Loucy (cell line): ENCODE data around the gene KAT14.

ENCODE experiments used
- H2AFZ ChIP-seq: fragments of 200-600 bp; sonication (generic); 2 replicates; pipeline ENCODE4 v1.6.0; 2016; ENCODE audit warnings: antibody characterized with exemption, mild to moderate bottlenecking, low read length, moderate library complexity
- H3F3A ChIP-seq: fragments of 200-600 bp; 2 replicates; pipeline ENCODE4 v1.6.0; 2016; ENCODE audit warnings: antibody characterized with exemption, low read depth, mild to moderate bottlenecking
- H3K27me3 ChIP-seq: fragments of 200-600 bp; sonication (generic); 2 replicates; pipeline ENCODE4 v1.6.1; 2014; ENCODE audit warnings: low read length, mild to moderate bottlenecking; ENCODE audit not compliant: insufficient read depth, poor library complexity, severe bottlenecking
- H3K36me3 ChIP-seq: fragments of 200-600 bp; sonication (generic); 2 replicates; pipeline ENCODE4 v1.6.1; 2016; ENCODE audit warnings: low read length; ENCODE audit not compliant: insufficient read depth
- H3K4me1 ChIP-seq: fragments of 200-600 bp; sonication (generic); 2 replicates; pipeline ENCODE4 v1.5.1; 2014; ENCODE audit warnings: low read length, mild to moderate bottlenecking; ENCODE audit not compliant: insufficient read depth, poor library complexity, severe bottlenecking
- H3K4me2 ChIP-seq: fragments of 200-600 bp; sonication (generic); 2 replicates; pipeline ENCODE4 v1.6.0; 2014; ENCODE audit warnings: antibody characterized with exemption, low read length, low read depth, mild to moderate bottlenecking; ENCODE audit not compliant: poor library complexity, severe bottlenecking
- H3K4me3 ChIP-seq: fragments of 200-600 bp; sonication (generic); 2 replicates; pipeline ENCODE4 v1.5.1; 2014; ENCODE audit warnings: low read length, mild to moderate bottlenecking, mixed read lengths; ENCODE audit not compliant: poor library complexity, severe bottlenecking
- H3K79me2 ChIP-seq: fragments of 200-600 bp; sonication (generic); 2 replicates; pipeline ENCODE4 v1.6.1; 2014; ENCODE audit warnings: low read length; ENCODE audit not compliant: insufficient read depth
- H3K9ac ChIP-seq: fragments of 200-600 bp; sonication (generic); 2 replicates; pipeline ENCODE4 v1.6.0; 2014; ENCODE audit warnings: mild to moderate bottlenecking, low read depth, low read length, moderate library complexity; ENCODE audit not compliant: poor library complexity, severe bottlenecking
- H3K9me2 ChIP-seq: fragments of 200-600 bp; sonication (generic); replicated peaks from 2 replicates; pipeline ENCODE4 v1.6.1; 2016; ENCODE audit warnings: low read depth, low read length, mixed read lengths
- H3K9me3 ChIP-seq: fragments of 200-600 bp; sonication (generic); 2 replicates; pipeline ENCODE4 v1.6.1; 2014; ENCODE audit warnings: mild to moderate bottlenecking, antibody characterized with exemption, low read length, low read depth; ENCODE audit not compliant: insufficient read depth
- H4K20me1 ChIP-seq: fragments of 200-600 bp; sonication (generic); 2 replicates; pipeline ENCODE4 v1.6.0; 2014; ENCODE audit warnings: antibody characterized with exemption, low read length, mild to moderate bottlenecking; ENCODE audit not compliant: insufficient read depth, poor library complexity, severe bottlenecking
- EZH2phosphoT487 ChIP-seq: fragments of 200-600 bp; IDR thresholded peaks from 2 replicates; pipeline ENCODE4 v1.6.1; 2018; ENCODE audit warnings: antibody characterized with exemption, mild to moderate bottlenecking, moderate library complexity, borderline replicate concordance
- TF ChIP-seq, protein P1 (sequence below): fragments of 200-600 bp; sonication (generic); conservative IDR thresholded peaks from 2 replicates; pipeline ENCODE4 v1.5.1; 2014; ENCODE audit warnings: mild to moderate bottlenecking, antibody characterized with exemption, low read length

KAT14 gene

GRCh38 chr20:18139832-18140231 is 2.2 kb downstream of the KAT14 start:
- Histone ChIP-seq H2AFZ (no peak overlapping the region), H3K9me3 (no peaks in the 10 kb centered on the region), H3K36me3 (peaks cover 8% of the 10 kb centered on the region; the same call in 1 of the 2 replicates), H3K79me2 (peaks cover 32% of the 10 kb centered on the region), H4K20me1 (peaks cover 6% of the 10 kb centered on the region), H3K9ac (peak overlapping the region; percentile 98), H3K27me3 (peaks cover 4% of the 10 kb centered on the region), H3K4me1 (peaks cover 20% of the 10 kb centered on the region), H3K4me2 (peak overlapping the region; percentile 83), H3K4me3 (peak overlapping the region; percentile 91), H3F3A (no peaks in the 10 kb centered on the region), H3K9me2 (no peaks in the 10 kb centered on the region)
- no peak for TF ChIP-seq EZH2phosphoT487

DNA sequence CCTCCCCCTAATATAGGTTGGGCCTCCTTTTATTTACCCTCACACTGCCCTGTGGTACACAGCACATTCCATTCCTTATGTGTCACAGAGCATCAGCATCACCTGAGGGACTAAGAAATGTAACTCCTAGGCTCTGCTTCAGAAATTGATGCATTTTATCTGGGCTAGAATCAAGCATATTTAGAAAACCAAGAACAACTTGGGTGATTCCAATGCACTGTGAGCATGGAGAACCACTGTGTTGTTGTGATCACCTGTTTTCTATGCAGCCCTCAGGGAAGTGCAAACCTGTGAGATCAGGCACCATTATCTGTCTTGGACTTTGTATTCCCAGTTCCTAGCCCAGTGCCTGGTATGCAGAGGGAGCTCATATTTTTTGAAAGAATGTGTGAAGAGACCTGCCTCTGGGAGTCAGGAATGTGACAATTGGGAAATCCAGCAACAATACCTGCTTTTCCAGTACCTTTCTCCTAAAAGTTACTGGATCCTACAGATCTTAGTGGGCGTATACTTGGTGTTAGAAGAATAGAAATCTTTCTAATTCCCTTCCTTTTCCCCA is 7.0 kb downstream of the KAT14 start:
- Histone ChIP-seq H4K20me1 (peaks cover 3% of the 10 kb centered on the region), H3K9me2 (no peaks in the 10 kb centered on the region), H3K9me3 (no peaks in the 10 kb centered on the region), H3F3A (no peaks in the 10 kb centered on the region), H3K9ac (no peak overlapping the region), H3K79me2 (peaks cover 15% of the 10 kb centered on the region), H3K4me3 (no peak overlapping the region), H3K36me3 (peaks cover 8% of the 10 kb centered on the region; the same call in 1 of the 2 replicates), H2AFZ (no peak overlapping the region), H3K27me3 (no peaks in the 10 kb centered on the region), H3K4me1 (peaks cover 4% of the 10 kb centered on the region), H3K4me2 (no peak overlapping the region)
- TF ChIP-seq, protein P1, sequence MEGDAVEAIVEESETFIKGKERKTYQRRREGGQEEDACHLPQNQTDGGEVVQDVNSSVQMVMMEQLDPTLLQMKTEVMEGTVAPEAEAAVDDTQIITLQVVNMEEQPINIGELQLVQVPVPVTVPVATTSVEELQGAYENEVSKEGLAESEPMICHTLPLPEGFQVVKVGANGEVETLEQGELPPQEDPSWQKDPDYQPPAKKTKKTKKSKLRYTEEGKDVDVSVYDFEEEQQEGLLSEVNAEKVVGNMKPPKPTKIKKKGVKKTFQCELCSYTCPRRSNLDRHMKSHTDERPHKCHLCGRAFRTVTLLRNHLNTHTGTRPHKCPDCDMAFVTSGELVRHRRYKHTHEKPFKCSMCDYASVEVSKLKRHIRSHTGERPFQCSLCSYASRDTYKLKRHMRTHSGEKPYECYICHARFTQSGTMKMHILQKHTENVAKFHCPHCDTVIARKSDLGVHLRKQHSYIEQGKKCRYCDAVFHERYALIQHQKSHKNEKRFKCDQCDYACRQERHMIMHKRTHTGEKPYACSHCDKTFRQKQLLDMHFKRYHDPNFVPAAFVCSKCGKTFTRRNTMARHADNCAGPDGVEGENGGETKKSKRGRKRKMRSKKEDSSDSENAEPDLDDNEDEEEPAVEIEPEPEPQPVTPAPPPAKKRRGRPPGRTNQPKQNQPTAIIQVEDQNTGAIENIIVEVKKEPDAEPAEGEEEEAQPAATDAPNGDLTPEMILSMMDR = no peak
- TF ChIP-seq EZH2phosphoT487 = no peak

DNA sequence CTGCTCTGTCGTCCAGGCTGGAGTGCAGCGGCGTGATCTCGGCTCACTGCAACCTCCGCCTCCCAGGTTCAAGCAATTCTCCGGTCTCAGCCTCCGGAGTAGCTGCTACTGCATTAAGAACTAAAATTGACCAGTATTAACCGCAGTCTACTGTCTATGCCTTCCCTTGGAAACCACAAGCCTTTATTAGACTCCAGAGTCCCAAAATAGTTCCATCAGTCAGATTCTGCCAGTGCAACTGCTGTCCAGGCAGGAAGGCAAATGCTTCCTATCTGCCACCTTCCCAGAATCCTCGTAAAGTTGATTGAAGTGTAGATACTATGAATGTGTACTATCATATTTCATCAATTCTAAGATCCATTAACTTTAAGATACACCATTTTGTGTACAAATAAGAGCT is 16.7 kb downstream of the KAT14 start:
- H3K4me2 ChIP-seq = no peak overlapping the region
- H3K4me1 ChIP-seq = no peaks in the 10 kb centered on the region
- H2AFZ ChIP-seq = no peak overlapping the region
- no peaks in the 10 kb centered on the region for H3K36me3 ChIP-seq
- no peaks in the 10 kb centered on the region for H3K27me3 ChIP-seq
- no peaks in the 10 kb centered on the region for H3F3A ChIP-seq
- no peak overlapping the region for H3K4me3 ChIP-seq
- no peaks in the 10 kb centered on the region for H3K9me2 ChIP-seq
- no peak for TF ChIP-seq EZH2phosphoT487
- TF ChIP-seq, protein P1 = no peak
- H3K79me2 ChIP-seq = no peaks in the 10 kb centered on the region
- H4K20me1 ChIP-seq = no peaks in the 10 kb centered on the region
- no peaks in the 10 kb centered on the region for H3K9me3 ChIP-seq
- H3K9ac ChIP-seq = no peak overlapping the region

- Histone ChIP-seq H4K20me1 (no peaks in the 10 kb centered on the region), H3K9ac (no peak overlapping the region), H3K4me2 (no peak overlapping the region), H3K9me3 (no peaks in the 10 kb centered on the region), H3K36me3 (no peaks in the 10 kb centered on the region), H3K9me2 (no peaks in the 10 kb centered on the region), H3K27me3 (no peaks in the 10 kb centered on the region), H3K4me3 (no peak overlapping the region), H2AFZ (no peak overlapping the region), H3K79me2 (no peaks in the 10 kb centered on the region), H3K4me1 (no peaks in the 10 kb centered on the region), H3F3A (no peaks in the 10 kb centered on the region)
- TF ChIP-seq EZH2phosphoT487 = no peak
- TF ChIP-seq, protein P1 = no peak
Measured at GRCh38 chr20:18156045-18156444, 18.4 kb downstream of the KAT14 start.
